ENCODE data around the gene BMP7.

BMP7 gene

DNA sequence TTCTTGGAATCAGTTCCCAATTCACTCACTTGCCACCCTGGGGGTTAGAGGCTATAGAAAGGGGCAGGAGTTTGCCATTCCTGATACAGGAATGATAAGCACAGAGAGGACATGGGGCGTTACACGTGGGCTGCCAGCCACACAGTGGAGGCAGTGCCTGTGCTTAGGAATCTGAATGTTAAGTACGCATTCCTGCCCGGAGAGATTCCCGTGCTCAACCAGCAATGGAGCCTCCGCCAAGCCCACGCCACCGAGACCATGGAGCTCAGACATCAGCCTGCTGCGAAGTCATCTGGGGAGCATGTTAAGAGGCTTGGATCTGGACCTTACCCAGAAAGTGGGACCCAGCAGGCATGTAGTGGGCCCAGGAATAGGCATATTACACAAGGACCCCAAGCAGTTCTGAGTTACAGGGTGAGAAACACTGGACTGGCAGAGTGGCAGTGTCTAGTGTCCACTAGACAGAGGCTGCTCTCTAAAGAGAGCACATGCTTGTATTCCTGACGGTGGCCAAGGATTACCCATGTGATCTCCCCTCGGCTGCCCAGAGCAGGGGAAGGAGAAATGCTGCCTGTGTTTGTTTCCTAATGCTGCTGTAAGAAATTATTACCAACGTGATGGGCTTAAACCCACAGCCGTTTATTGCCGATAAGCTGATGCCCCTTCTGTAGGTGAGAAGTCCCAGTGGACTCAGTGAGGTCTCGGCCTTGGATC, 138.2 kb downstream of the BMP7 start:
- DNase-seq (ENCODE audit: low read depth, low spot score), result no peak

GRCh38 chr20:57126481-57127092, 139.9 kb downstream of the BMP7 start:
- DNase-seq (ENCODE audit: low read depth, low spot score), result no peak

DNA sequence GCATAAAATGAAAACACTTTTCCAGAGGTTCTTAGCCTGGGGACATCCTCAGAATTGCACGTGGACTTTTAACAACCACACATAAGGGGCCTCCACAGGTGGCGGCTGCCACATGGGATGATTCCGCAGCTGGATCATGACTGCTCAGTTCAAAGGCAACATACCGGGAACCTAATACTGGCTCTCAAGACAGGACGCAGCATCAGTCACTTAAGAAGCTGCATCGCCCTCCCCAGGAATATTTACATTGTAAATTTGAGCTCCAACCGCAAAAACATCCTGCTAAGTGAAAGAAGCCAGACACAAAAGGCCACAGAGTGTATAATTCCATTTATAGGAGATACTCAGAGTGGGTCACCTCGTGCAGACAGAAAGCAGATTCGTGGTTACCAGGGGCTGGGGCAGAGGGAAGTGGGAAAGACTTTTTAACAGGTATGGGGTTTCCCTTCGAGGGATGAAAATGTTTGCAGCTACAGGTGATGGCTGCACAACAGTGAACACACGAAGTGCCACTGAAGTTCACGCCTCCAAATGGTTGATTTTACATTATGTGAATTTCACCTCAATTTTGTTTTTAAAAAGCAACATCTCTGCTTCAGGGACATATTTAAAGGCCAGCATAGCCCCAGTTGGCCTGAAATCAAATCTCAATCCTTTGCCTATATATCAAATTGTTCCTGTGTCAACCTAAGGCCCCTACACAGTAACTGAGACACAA, 141.5 kb downstream of the BMP7 start:
- peak; percentile 40 for DNase-seq (ENCODE audit: low read depth, low spot score)

GRCh38 chr20:57124366-57124765, 142.1 kb downstream of the BMP7 start:
- no peak for DNase-seq (ENCODE audit: low read depth, low spot score)

GRCh38 chr20:57123504-57123903, 142.9 kb downstream of the BMP7 start:
- DNase-seq (ENCODE audit: low read depth, low spot score), result no peak

DNA sequence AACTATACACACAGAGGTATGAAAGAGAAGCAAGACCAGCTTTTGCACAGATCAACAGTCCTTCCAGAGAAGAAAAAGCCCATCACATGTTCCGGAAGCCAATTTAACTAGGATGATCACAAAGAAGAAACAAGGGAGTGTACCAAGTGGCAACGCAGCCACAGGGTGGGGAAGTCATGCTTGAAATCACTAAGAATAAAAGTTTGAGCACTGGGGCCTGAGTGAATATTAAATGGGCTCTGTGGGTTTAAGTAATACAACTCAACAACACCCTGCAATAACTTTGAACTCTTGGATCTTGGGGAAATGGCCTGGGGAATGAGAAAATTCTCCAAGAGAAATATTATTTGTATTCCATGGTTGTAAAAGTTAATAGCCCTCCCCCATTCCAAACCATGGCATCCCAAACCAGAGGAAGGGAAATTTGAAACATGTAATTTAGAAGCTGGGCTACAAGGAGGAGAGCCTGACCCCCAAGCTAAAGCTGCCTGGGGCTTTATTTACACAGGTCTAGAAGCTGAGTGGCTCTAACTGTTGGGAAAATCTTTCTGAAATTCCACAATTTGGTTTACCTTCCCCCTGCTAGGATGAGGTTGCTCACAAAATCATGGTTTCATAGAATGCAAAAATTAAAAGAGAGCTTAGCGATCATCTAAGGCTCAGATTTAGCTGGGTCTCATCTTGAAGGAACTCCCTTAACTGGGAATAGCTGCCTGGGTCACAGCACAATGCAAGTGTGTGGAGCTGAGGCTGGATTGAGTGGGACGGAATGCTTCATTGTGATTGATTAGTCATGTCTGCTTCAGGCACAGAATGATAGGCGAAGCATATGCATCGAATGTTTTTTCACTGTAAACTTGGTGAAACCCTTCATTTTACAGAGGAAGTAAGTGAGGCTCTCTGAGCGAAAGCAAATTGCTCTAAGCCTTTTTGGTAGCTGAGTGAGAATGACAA, 143.6 kb downstream of the BMP7 start:
- DNase-seq (ENCODE audit: low read depth, low spot score), result no peak

DNA sequence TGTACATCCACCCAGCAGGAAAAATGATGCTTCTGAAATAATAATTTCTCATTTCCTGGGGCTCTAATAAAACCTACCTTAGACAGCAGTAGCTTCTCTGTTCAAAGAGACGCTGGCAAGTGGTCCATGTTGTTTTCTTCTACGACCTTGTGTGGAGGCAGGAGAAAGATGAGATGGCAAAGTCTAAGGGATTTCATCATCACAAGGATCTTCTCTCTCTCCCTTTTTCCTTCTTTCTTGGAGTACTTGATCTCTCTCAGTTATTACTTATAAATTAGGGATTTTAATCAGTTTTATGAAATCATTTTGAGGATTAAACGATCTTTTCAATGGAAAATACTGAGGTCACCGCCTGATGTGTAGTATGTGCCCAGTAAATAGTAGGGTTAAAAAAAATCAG, 147.5 kb downstream of the BMP7 start:
- DNase-seq (ENCODE audit: low read depth, low spot score), result no peak
